HG02938 (cell line): ENCODE measurements around the gene OR4C15.

ENCODE experiments used
- ATAC-seq: cut with Tn5 transposase; IDR thresholded peaks from one replicate; pipeline ENCODE4 v1.9.1; 2021; ENCODE audit warnings: mild to moderate bottlenecking, moderate library complexity; ENCODE audit not compliant: unreplicated experiment

Gene OR4C15

DNA sequence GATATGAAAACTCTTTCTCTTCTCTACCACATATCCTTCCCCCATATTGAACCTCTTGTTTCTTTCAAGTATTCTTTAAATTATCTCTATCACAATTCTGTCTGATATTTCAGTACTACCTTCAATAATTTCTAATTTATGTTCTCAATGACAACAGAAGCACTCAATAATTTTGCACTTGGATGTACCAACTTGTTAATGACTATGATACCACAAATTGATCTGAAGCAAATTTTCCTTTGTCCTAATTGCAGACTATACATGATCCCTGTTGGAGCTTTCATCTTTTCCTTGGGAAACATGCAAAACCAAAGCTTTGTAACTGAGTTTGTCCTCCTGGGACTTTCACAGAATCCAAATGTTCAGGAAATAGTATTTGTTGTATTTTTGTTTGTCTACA lies at the start of gene OR4C15:
Gene OR4C15, plus strand, starts transcription at position 301 of the 400 bp plus-strand sequence. Its CDS starts 0 bp downstream, at position 301.
- no peak for ATAC-seq

- ATAC-seq = no peak
Observed at GRCh38 chr11:55571828-55572227, 17.6 kb downstream of the OR4C15 start, which contains the start of gene OR4C16. Gene OR4C16, plus strand, starts transcription at chr11:55572128. Its CDS starts 0 bp downstream, at chr11:55572128.

- ATAC-seq = no peak
Observed at GRCh38 chr11:55572548-55572947, 18.3 kb downstream of the OR4C15 start.
